ENCODE results near the gene NUDT21.

NUDT21 gene

GRCh38 chr16:56478281-56479049, 27.3 kb upstream of the NUDT21 start:
- H3K4me3 ChIP-seq (ENCODE audit: low read length), result no peak overlapping the region
- H3K36me3 ChIP-seq (ENCODE audit: control insufficient read depth, insufficient read depth, low read length), result peaks cover 19% of the 10 kb centered on the region
- no peak overlapping the region for H3K27ac ChIP-seq (ENCODE audit: low read depth, low read length)
- no peaks in the 10 kb centered on the region for H3K27me3 ChIP-seq (ENCODE audit: control insufficient read depth, insufficient read depth, low read length)
- H3K4me1 ChIP-seq (ENCODE audit: control insufficient read depth, insufficient read depth, low read length), result no peaks in the 10 kb centered on the region
- H3K9ac ChIP-seq (ENCODE audit: low read length), result no peak overlapping the region

GRCh38 chr16:56477096-56477878, 26.2 kb upstream of the NUDT21 start:
- no peaks in the 10 kb centered on the region for H3K27me3 ChIP-seq (ENCODE audit: control insufficient read depth, insufficient read depth, low read length)
- no peaks in the 10 kb centered on the region for H3K4me1 ChIP-seq (ENCODE audit: control insufficient read depth, insufficient read depth, low read length)
- no peak overlapping the region for H3K9ac ChIP-seq (ENCODE audit: low read length)
- H3K4me3 ChIP-seq (ENCODE audit: low read length), result no peak overlapping the region
- H3K27ac ChIP-seq (ENCODE audit: low read depth, low read length), result no peak overlapping the region
- H3K36me3 ChIP-seq (ENCODE audit: control insufficient read depth, insufficient read depth, low read length), result peaks cover 19% of the 10 kb centered on the region

- Histone ChIP-seq H3K9ac (ENCODE audit: low read length) (no peak overlapping the region), H3K27me3 (ENCODE audit: control insufficient read depth, insufficient read depth, low read length) (no peaks in the 10 kb centered on the region), H3K36me3 (ENCODE audit: control insufficient read depth, insufficient read depth, low read length) (peaks cover 23% of the 10 kb centered on the region), H3K27ac (ENCODE audit: low read depth, low read length) (no peak overlapping the region), H3K4me1 (ENCODE audit: control insufficient read depth, insufficient read depth, low read length) (no peaks in the 10 kb centered on the region), H3K4me3 (ENCODE audit: low read length) (no peak overlapping the region)
Measured at GRCh38 chr16:56475201-56475600, 24.1 kb upstream of the NUDT21 start.

GRCh38 chr16:56470666-56471065, 19.5 kb upstream of the NUDT21 start:
- H3K27ac ChIP-seq (ENCODE audit: low read depth, low read length), result no peak overlapping the region
- H3K9ac ChIP-seq (ENCODE audit: low read length), result no peak overlapping the region
- H3K4me3 ChIP-seq (ENCODE audit: low read length), result no peak overlapping the region
- H3K4me1 ChIP-seq (ENCODE audit: control insufficient read depth, insufficient read depth, low read length), result no peaks in the 10 kb centered on the region
- H3K36me3 ChIP-seq (ENCODE audit: control insufficient read depth, insufficient read depth, low read length), result peaks cover 19% of the 10 kb centered on the region
- no peaks in the 10 kb centered on the region for H3K27me3 ChIP-seq (ENCODE audit: control insufficient read depth, insufficient read depth, low read length)

GRCh38 chr16:56470232-56470631, 19.1 kb upstream of the NUDT21 start:
- no peaks in the 10 kb centered on the region for H3K4me1 ChIP-seq (ENCODE audit: control insufficient read depth, insufficient read depth, low read length)
- H3K27ac ChIP-seq (ENCODE audit: low read depth, low read length), result no peak overlapping the region
- H3K36me3 ChIP-seq (ENCODE audit: control insufficient read depth, insufficient read depth, low read length), result peaks cover 16% of the 10 kb centered on the region
- no peaks in the 10 kb centered on the region for H3K27me3 ChIP-seq (ENCODE audit: control insufficient read depth, insufficient read depth, low read length)
- no peak overlapping the region for H3K9ac ChIP-seq (ENCODE audit: low read length)
- no peak overlapping the region for H3K4me3 ChIP-seq (ENCODE audit: low read length)

GRCh38 chr16:56469748-56470147, 18.6 kb upstream of the NUDT21 start:
- Histone ChIP-seq H3K36me3 (ENCODE audit: control insufficient read depth, insufficient read depth, low read length) (peaks cover 16% of the 10 kb centered on the region), H3K27ac (ENCODE audit: low read depth, low read length) (no peak overlapping the region), H3K27me3 (ENCODE audit: control insufficient read depth, insufficient read depth, low read length) (no peaks in the 10 kb centered on the region), H3K4me1 (ENCODE audit: control insufficient read depth, insufficient read depth, low read length) (no peaks in the 10 kb centered on the region), H3K9ac (ENCODE audit: low read length) (no peak overlapping the region), H3K4me3 (ENCODE audit: low read length) (no peak overlapping the region)

GRCh38 chr16:56468800-56469199, 17.7 kb upstream of the NUDT21 start:
- no peak overlapping the region for H3K27ac ChIP-seq (ENCODE audit: low read depth, low read length)
- H3K4me1 ChIP-seq (ENCODE audit: control insufficient read depth, insufficient read depth, low read length), result no peaks in the 10 kb centered on the region
- no peak overlapping the region for H3K9ac ChIP-seq (ENCODE audit: low read length)
- no peak overlapping the region for H3K4me3 ChIP-seq (ENCODE audit: low read length)
- H3K27me3 ChIP-seq (ENCODE audit: control insufficient read depth, insufficient read depth, low read length), result no peaks in the 10 kb centered on the region
- peaks cover 16% of the 10 kb centered on the region for H3K36me3 ChIP-seq (ENCODE audit: control insufficient read depth, insufficient read depth, low read length)

- Histone ChIP-seq H3K27ac (ENCODE audit: low read depth, low read length) (no peak overlapping the region), H3K9ac (ENCODE audit: low read length) (no peak overlapping the region), H3K36me3 (ENCODE audit: control insufficient read depth, insufficient read depth, low read length) (peaks cover 16% of the 10 kb centered on the region), H3K4me1 (ENCODE audit: control insufficient read depth, insufficient read depth, low read length) (no peaks in the 10 kb centered on the region), H3K4me3 (ENCODE audit: low read length) (no peak overlapping the region), H3K27me3 (ENCODE audit: control insufficient read depth, insufficient read depth, low read length) (no peaks in the 10 kb centered on the region)
Measured at GRCh38 chr16:56466344-56466743, 15.2 kb upstream of the NUDT21 start.

GRCh38 chr16:56463153-56463552, 12.0 kb upstream of the NUDT21 start:
- Histone ChIP-seq H3K36me3 (ENCODE audit: control insufficient read depth, insufficient read depth, low read length) (peaks cover 18% of the 10 kb centered on the region), H3K4me3 (ENCODE audit: low read length) (no peak overlapping the region), H3K4me1 (ENCODE audit: control insufficient read depth, insufficient read depth, low read length) (no peaks in the 10 kb centered on the region), H3K27me3 (ENCODE audit: control insufficient read depth, insufficient read depth, low read length) (no peaks in the 10 kb centered on the region), H3K27ac (ENCODE audit: low read depth, low read length) (no peak overlapping the region), H3K9ac (ENCODE audit: low read length) (no peak overlapping the region)

GRCh38 chr16:56462064-56462796, 11.1 kb upstream of the NUDT21 start:
- Histone ChIP-seq H3K27ac (ENCODE audit: low read depth, low read length) (no peak overlapping the region), H3K9ac (ENCODE audit: low read length) (no peak overlapping the region), H3K27me3 (ENCODE audit: control insufficient read depth, insufficient read depth, low read length) (no peaks in the 10 kb centered on the region), H3K36me3 (ENCODE audit: control insufficient read depth, insufficient read depth, low read length) (peaks cover 18% of the 10 kb centered on the region), H3K4me3 (ENCODE audit: low read length) (no peak overlapping the region), H3K4me1 (ENCODE audit: control insufficient read depth, insufficient read depth, low read length) (no peaks in the 10 kb centered on the region)

- Histone ChIP-seq H3K4me1 (ENCODE audit: control insufficient read depth, insufficient read depth, low read length) (no peaks in the 10 kb centered on the region), H3K4me3 (ENCODE audit: low read length) (no peak overlapping the region), H3K27me3 (ENCODE audit: control insufficient read depth, insufficient read depth, low read length) (no peaks in the 10 kb centered on the region), H3K36me3 (ENCODE audit: control insufficient read depth, insufficient read depth, low read length) (peaks cover 6% of the 10 kb centered on the region), H3K9ac (ENCODE audit: low read length) (no peak overlapping the region), H3K27ac (ENCODE audit: low read depth, low read length) (no peak overlapping the region)
Measured at GRCh38 chr16:56460101-56460500, 9.0 kb upstream of the NUDT21 start.

GRCh38 chr16:56457927-56458470, 6.9 kb upstream of the NUDT21 start:
- Histone ChIP-seq H3K4me1 (ENCODE audit: control insufficient read depth, insufficient read depth, low read length) (no peaks in the 10 kb centered on the region), H3K9ac (ENCODE audit: low read length) (no peak overlapping the region), H3K27me3 (ENCODE audit: control insufficient read depth, insufficient read depth, low read length) (no peaks in the 10 kb centered on the region), H3K27ac (ENCODE audit: low read depth, low read length) (no peak overlapping the region), H3K4me3 (ENCODE audit: low read length) (no peak overlapping the region), H3K36me3 (ENCODE audit: control insufficient read depth, insufficient read depth, low read length) (peaks cover 10% of the 10 kb centered on the region)
